Panc1 (cell line): ENCODE measurements around the gene GGTLC1.

Source experiments
- CTCF ChIP-seq: fragments of 450-650 bp; IDR thresholded peaks from 2 replicates; pipeline ENCODE4 v1.5.1; 2017; ENCODE audit warnings: mild to moderate bottlenecking
- POLR2AphosphoS5 ChIP-seq: IDR thresholded peaks from 2 replicates; pipeline ENCODE4 v1.6.1; 2012; ENCODE audit warnings: mild to moderate bottlenecking, low read depth, low read length, moderate library complexity
- REST ChIP-seq, 2 experiments: IDR thresholded peaks; 2 replicates each; pipeline ENCODE4 v1.6.1; 2011 to 2012; ENCODE audit warnings: low read depth in 2 of 2, control low read depth in 1 of 2, low read length in 1 of 2, mild to moderate bottlenecking in 1 of 2, moderate library complexity in 1 of 2; ENCODE audit not compliant: insufficient read depth in 1 of 2

GRCh38 chr20:23998844-23999243, 10.3 kb upstream of the GGTLC1 start:
- TF ChIP-seq CTCF, result no peak
- TF ChIP-seq POLR2AphosphoS5, result no peak
- TF ChIP-seq REST (IDR thresholded peaks at IDR 0.05; ENCODE audit: insufficient read depth in 1 of 2, low read depth in 2 of 2, low read length in 1 of 2), result no peak
